OCI-LY1 (cell line): Measurements from ENCODE around the gene MBD6.

Source experiments
- EZH2 ChIP-seq: fragments of 200-600 bp; sonication (generic), shearing (Covaris generic); IDR thresholded peaks from 2 replicates; pipeline ENCODE4 v1.8.0; 2017; ENCODE audit warnings: borderline replicate concordance, mixed run types, mild to moderate bottlenecking, antibody characterized with exemption, low read length, moderate library complexity, mixed read lengths
- TF ChIP-seq, protein P1 (sequence below): fragments of 200-600 bp; sonication (generic), shearing (Covaris generic); IDR thresholded peaks from 2 replicates; pipeline ENCODE4 v1.5.1; 2017; ENCODE audit warnings: mild to moderate bottlenecking, antibody characterized with exemption, low read length, moderate library complexity, mixed read lengths

DNA sequence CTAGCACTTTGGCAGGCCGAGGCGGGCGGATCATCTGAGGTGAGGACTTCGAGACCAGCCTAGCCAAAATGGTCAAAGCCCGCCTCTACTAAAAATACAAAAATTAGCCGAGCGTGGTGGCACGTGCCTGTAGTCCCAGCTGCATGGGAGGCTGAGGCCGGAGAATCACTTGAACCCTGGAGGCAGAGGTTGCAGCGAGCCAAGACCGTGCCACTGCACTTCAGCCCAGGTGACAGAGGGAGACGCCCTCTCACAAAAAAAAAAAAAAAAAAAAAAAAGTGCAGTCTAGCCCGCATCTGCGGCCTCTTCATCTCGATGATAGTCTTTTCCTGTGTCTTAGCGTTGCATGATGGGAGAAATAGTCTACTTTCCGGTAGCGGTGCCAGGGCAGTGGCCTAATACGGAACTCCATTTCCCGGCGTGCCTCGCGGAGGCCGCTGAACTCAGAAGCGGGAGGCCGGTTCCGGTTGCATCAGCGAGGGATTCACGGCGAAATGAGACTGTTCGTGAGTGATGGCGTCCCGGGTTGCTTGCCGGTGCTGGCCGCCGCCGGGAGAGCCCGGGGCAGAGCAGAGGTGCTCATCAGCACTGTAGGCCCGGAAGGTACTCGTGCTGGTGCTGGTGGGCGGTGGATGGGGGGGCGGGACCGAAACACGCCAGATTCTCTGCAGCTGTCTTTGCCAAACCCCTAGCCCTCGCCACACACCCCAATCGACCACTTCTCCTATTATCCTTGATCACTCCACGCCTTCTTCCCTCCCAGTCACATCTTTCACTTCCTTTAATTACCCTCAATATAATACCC, 34.8 kb upstream of the MBD6 start, which contains the start of gene MARS1:
- TF ChIP-seq, protein P1, sequence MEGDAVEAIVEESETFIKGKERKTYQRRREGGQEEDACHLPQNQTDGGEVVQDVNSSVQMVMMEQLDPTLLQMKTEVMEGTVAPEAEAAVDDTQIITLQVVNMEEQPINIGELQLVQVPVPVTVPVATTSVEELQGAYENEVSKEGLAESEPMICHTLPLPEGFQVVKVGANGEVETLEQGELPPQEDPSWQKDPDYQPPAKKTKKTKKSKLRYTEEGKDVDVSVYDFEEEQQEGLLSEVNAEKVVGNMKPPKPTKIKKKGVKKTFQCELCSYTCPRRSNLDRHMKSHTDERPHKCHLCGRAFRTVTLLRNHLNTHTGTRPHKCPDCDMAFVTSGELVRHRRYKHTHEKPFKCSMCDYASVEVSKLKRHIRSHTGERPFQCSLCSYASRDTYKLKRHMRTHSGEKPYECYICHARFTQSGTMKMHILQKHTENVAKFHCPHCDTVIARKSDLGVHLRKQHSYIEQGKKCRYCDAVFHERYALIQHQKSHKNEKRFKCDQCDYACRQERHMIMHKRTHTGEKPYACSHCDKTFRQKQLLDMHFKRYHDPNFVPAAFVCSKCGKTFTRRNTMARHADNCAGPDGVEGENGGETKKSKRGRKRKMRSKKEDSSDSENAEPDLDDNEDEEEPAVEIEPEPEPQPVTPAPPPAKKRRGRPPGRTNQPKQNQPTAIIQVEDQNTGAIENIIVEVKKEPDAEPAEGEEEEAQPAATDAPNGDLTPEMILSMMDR, result peak; percentile 54
- TF ChIP-seq EZH2, result no peak
